GM21390 (cell line): ENCODE measurements around the gene CAMKMT.

Source experiments
- ATAC-seq: cut with Tn5 transposase; IDR thresholded peaks from one replicate; pipeline ENCODE4 v1.9.1; 2021; ENCODE audit not compliant: unreplicated experiment

CAMKMT gene

GRCh38 chr2:44789971-44790721 is 428.4 kb downstream of the CAMKMT start:
- ATAC-seq = no peak

DNA sequence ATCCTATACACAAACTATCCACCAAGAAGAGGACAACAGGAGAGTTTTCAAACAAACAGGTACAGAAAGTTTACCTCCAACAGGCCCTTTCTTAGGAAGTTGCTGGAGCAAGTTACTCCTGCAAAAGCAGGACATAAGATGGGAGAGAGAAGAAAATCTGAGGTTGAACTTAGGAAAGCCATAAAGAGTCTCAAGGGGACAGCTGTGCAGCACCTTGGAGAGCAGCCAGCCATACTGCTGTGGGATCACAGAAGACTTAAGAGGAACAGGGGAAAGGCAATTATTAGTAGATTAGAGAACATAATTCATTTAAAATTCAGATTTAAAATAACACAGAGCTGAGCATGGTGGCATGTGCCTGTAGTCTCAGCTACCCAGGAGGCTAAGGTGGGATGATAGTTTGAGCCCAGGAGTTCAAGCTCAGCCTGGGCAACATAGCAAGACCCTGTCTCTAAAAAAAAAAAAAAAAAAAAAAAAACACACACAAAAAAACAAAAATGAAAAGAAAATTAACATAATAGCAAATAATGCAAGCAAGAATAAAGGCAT is 431.6 kb downstream of the CAMKMT start:
- ATAC-seq = no peak

DNA sequence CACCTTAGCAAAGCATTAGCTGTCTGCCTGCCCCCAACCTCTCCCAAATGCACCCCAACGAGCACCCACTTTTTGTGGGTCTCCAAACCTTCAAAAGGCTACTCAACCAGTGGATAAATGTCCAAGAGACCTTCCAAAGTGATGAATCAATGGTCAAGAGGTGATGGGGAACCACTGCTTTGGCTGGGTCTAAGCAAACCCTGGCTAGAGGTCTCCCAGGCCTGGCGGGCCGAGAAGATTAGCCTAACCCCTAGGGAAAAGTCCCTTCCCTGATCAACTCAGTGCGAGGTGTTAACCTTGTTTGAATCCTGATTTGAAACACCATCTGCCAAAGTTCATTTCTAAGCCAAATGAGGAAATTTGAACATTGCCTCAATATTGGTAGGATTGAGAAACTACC is 435.0 kb downstream of the CAMKMT start:
- ATAC-seq = no peak

GRCh38 chr2:44798139-44798659 is 436.5 kb downstream of the CAMKMT start:
- no peak for ATAC-seq

GRCh38 chr2:44799105-44799504 is 437.4 kb downstream of the CAMKMT start:
- ATAC-seq = no peak

- no peak for ATAC-seq
Measured at GRCh38 chr2:44799754-44800153, 438.0 kb downstream of the CAMKMT start.

DNA sequence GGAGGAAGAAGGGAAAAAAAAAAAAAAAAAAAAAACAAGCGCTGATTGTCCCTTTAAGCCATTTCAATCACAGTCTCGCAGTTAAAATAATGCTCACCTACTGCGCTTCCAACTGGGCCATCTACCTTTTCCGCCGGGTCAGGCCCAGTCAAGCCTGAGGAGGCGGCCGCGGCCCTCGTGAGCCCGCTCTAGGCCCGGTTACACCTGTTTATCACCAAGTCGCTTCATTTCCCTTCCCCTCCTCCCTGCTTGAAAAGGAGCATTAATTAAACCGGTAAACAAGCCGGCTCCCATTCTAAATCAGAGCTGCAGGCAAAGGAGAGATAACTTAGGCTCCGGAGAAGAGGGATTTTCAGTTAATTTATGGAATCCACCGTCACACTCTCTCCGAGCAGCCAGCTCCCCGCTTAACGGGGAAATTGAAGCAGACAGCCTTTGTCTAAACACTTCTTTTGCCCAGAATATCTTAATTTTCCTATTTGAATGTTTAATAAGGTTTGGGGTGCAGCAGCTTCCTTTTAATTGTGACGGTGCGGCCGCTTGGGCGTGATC is 439.6 kb downstream of the CAMKMT start:
- ATAC-seq = no peak

DNA sequence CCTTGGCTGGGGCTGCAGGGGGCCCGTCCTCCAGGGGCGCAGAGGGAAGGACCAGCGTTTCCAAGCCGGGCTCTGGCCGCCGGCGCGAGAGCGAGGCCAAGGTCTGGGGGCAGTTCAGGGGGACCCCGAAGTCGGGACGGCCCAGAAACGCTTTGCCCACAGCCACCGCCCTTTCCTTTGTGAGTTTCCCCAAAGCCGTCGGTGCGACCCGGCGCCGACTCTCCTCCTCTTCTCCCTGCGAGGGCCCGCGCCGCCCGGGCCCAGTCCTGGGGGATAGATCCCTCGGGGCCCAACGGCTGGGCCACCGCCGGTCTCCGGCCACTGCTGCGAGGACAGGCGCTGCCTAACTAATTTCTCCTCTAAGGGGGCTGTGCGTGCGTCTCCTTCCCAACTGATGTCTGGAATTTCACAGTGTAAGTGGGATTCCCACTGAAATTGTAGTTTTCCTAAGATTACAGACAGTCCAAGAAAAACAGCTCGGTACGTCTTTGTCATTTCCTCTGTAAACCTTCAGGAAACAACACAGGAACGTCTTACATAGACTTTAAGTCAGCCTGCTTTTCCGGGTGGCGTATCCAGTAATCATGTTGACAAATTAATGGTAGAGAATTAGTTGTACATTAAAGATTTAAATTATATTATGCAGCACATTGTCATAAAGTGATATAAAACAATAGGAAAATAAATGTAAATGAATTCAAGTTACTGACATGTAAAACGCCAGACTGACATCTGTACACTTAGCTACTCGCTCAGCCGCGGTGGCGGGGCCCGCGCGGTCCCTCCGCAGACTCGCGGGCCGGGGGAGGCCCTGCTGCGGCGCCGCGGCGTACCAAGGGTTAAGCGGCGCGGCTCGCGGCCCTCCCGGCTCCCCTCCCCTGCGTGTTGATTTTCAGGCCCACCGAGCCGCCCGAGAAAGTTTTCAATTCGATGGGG is 440.4 kb downstream of the CAMKMT start:
- no peak for ATAC-seq

GRCh38 chr2:44802777-44803424 is 441.2 kb downstream of the CAMKMT start:
- no peak for ATAC-seq

DNA sequence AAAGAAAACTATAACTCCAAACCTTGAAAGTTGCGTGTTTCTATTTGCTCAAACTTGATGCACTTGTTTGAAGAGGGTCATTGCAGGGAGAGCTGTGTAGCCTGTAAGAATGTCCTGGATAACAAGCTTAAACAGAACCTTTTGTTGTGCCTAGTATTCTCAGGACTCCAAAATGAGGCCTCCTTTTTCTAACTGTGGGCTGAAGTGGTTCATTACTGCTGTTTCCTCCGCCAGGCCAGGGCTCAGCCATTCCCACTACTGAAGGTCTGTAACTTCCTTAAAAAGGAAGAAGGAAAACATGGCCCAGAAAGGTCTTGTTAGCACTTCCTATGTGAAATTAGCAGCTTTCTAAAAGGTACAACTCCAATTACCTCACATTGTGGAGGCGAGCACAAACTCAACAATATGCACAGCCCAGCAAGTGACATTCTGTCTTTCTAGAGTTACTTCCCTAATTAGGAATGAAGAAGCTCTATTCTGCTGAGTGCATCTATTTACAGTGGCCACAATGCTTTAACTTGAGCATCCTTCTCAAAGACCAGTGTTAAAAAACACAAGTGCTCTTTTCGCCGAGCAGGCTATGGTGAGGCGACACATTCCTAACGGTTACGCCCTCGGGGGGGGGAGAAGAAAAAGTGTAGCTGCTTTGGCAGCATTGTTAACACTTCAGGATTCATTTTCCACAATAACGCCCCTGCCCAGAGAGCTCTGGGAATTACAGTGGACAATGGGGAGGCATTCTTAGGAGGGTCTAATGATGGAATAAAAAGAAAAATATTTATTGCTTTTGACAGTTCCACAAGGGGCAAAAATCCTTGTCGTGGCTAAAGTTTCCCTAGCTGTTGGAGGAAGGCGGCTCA is 442.9 kb downstream of the CAMKMT start:
- ATAC-seq = no peak

- ATAC-seq = no peak
Measured at GRCh38 chr2:44805401-44806235, 443.9 kb downstream of the CAMKMT start.

- no peak for ATAC-seq
Measured at GRCh38 chr2:44807201-44808025, 445.7 kb downstream of the CAMKMT start.

GRCh38 chr2:44810892-44811530 is 449.3 kb downstream of the CAMKMT start:
- no peak for ATAC-seq

- no peak for ATAC-seq
Measured at GRCh38 chr2:44813165-44813564, 451.4 kb downstream of the CAMKMT start.

- ATAC-seq = no peak
Measured at GRCh38 chr2:44813658-44814057, 451.9 kb downstream of the CAMKMT start.

DNA sequence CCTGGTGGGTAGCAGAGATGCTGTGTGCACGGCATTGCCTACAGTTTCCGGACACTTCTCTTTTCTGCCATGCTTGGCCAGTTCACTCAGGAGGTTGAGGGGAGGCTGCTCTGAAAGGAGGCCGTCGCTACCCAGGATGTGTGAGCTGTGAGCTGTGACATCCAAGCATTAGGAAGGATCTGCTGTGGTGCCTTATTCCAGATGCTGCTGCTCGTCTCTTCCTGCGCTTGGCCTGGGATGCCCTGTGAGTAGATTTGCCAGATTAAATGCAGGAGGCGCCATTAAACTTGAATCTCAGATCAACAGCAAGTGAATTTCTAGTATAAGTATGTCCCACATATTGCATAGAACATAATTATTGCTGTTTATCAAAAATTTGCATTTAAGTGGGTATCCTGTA is 455.5 kb downstream of the CAMKMT start:
- ATAC-seq = no peak

GRCh38 chr2:44817673-44818335 is 456.1 kb downstream of the CAMKMT start:
- ATAC-seq = no peak
